HG03571 (cell line): Measurements from ENCODE around the gene BRINP3.
"Not testable (repeated sequence)": the region's sequence is repeated elsewhere in the genome, so short reads cannot be mapped to it uniquely, and the experiment has no call there.

Experiments
- ATAC-seq: cut with Tn5 transposase; IDR thresholded peaks from one replicate; pipeline ENCODE4 v1.9.1; 2021; ENCODE audit not compliant: unreplicated experiment

Gene BRINP3

GRCh38 chr1:190477762-190478148 is at the start of gene BRINP3:
BRINP3 (minus strand) TSS chr1:190477864.
- ATAC-seq = no peak

- no peak for ATAC-seq
Measured at GRCh38 chr1:190511554-190511953, 33.9 kb upstream of the BRINP3 start.

GRCh38 chr1:190507357-190507756 is 29.7 kb upstream of the BRINP3 start:
- ATAC-seq = no peak

- not testable (repeated sequence) for ATAC-seq
Measured at GRCh38 chr1:190504539-190504938, 26.9 kb upstream of the BRINP3 start.

- ATAC-seq = no peak
Measured at GRCh38 chr1:190497565-190497964, 19.9 kb upstream of the BRINP3 start.

- ATAC-seq = no peak
Measured at GRCh38 chr1:190494451-190494850, 16.8 kb upstream of the BRINP3 start.

- no peak for ATAC-seq
Measured at GRCh38 chr1:190491404-190491803, 13.7 kb upstream of the BRINP3 start.

GRCh38 chr1:190484045-190484444 is 6.4 kb upstream of the BRINP3 start:
- no peak for ATAC-seq

GRCh38 chr1:190480231-190480630 is 2.6 kb upstream of the BRINP3 start:
- no peak for ATAC-seq

- ATAC-seq = no peak
Measured at GRCh38 chr1:190479516-190479915, 1.9 kb upstream of the BRINP3 start.

GRCh38 chr1:190479050-190479397 is 1.4 kb upstream of the BRINP3 start:
- ATAC-seq = no peak

- no peak for ATAC-seq
Measured at GRCh38 chr1:190478149-190479049, 735 bp upstream of the BRINP3 start.

- ATAC-seq = no peak
Measured at GRCh38 chr1:190476806-190477205, 858 bp downstream of the BRINP3 start.

GRCh38 chr1:190476321-190476720 is 1.3 kb downstream of the BRINP3 start:
- ATAC-seq = no peak

GRCh38 chr1:190475421-190476141 is 2.1 kb downstream of the BRINP3 start:
- no peak for ATAC-seq

- ATAC-seq = no peak
Measured at GRCh38 chr1:190474650-190475211, 2.9 kb downstream of the BRINP3 start.

- ATAC-seq = no peak
Measured at GRCh38 chr1:190474010-190474409, 3.7 kb downstream of the BRINP3 start.

- no peak for ATAC-seq
Measured at GRCh38 chr1:190472494-190472893, 5.2 kb downstream of the BRINP3 start.

GRCh38 chr1:190472042-190472441 is 5.6 kb downstream of the BRINP3 start:
- ATAC-seq = no peak

GRCh38 chr1:190464690-190465089 is 13.0 kb downstream of the BRINP3 start:
- no peak for ATAC-seq

GRCh38 chr1:190456129-190456528 is 21.5 kb downstream of the BRINP3 start:
- no peak for ATAC-seq

- no peak for ATAC-seq
Measured at GRCh38 chr1:190455631-190456030, 22.0 kb downstream of the BRINP3 start.
